ENCODE measurements around the gene TEX28. TPM values are rescaled to one million over a fixed set of nuclear protein-coding genes. Genes with fewer than 3 reads are reported as not detected.
"Not testable (repeated sequence)": the region's sequence is repeated elsewhere in the genome, so short reads cannot be mapped to it uniquely, and the experiment has no call there.

The TEX28 gene
- total RNA-seq, 3 donors from 2014 or later = not detected

GRCh38 chrX:154303476-154303875 is 8.6 kb upstream of the TEX28 start:
- Mint-ChIP-seq H3K27me3 (ENCODE audit: low read depth) (no peaks in the 10 kb centered on the region), H3K36me3 (ENCODE audit: insufficient read depth) (no peaks in the 10 kb centered on the region), H3K9me3 (no peaks in the 10 kb centered on the region), H3K4me1 (ENCODE audit: low read depth) (peaks cover 17% of the 10 kb centered on the region), H3K4me3 (no peak overlapping the region)
- DNase-seq (no peak), ATAC-seq (no peak)

- not testable (repeated sequence) for H3K36me3 Mint-ChIP-seq (ENCODE audit: insufficient read depth); H3K4me3 Mint-ChIP-seq; ATAC-seq; H3K9me3 Mint-ChIP-seq; H3K27me3 Mint-ChIP-seq (ENCODE audit: low read depth); DNase-seq
- peaks cover 12% of the 10 kb centered on the region for H3K4me1 Mint-ChIP-seq (ENCODE audit: low read depth)
Observed at GRCh38 chrX:154302998-154303397, 8.1 kb upstream of the TEX28 start.

- H3K4me1 Mint-ChIP-seq (ENCODE audit: low read depth) = peaks cover 5% of the 10 kb centered on the region
- no peaks in the 10 kb centered on the region for H3K9me3 Mint-ChIP-seq
- ATAC-seq = no peak
- H3K36me3 Mint-ChIP-seq (ENCODE audit: insufficient read depth) = no peaks in the 10 kb centered on the region
- DNase-seq = no peak
- H3K27me3 Mint-ChIP-seq (ENCODE audit: low read depth) = no peaks in the 10 kb centered on the region
- no peak overlapping the region for H3K4me3 Mint-ChIP-seq
Observed at GRCh38 chrX:154300816-154301215, 5.9 kb upstream of the TEX28 start.

GRCh38 chrX:154298312-154298711 is 3.4 kb upstream of the TEX28 start:
- no peak for ATAC-seq

GRCh38 chrX:154296731-154297130 is 1.8 kb upstream of the TEX28 start:
- Mint-ChIP-seq H3K4me1 (ENCODE audit: low read depth) (peaks cover 2% of the 10 kb centered on the region), H3K27me3 (ENCODE audit: low read depth) (no peaks in the 10 kb centered on the region), H3K4me3 (no peak overlapping the region), H3K9me3 (no peaks in the 10 kb centered on the region), H3K36me3 (ENCODE audit: insufficient read depth) (no peaks in the 10 kb centered on the region)
- DNase-seq (no peak), ATAC-seq (no peak)

More at GRCh38 chrX:154298312-154298711, 3.4 kb upstream of the TEX28 start:
- Mint-ChIP-seq H3K4me3 (no peak overlapping the region), H3K36me3 (ENCODE audit: insufficient read depth) (no peaks in the 10 kb centered on the region), H3K9me3 (no peaks in the 10 kb centered on the region), H3K4me1 (ENCODE audit: low read depth) (peaks cover 2% of the 10 kb centered on the region), H3K27me3 (ENCODE audit: low read depth) (no peaks in the 10 kb centered on the region)
- DNase-seq = no peak

GRCh38 chrX:154295664-154296310 is 863 bp upstream of the TEX28 start, which contains the start of gene TKTL1:
TSS of gene TKTL1 (plus strand) at chrX:154295795. CDS start at chrX:154295860, 65 bp downstream.
- Mint-ChIP-seq H3K4me1 (ENCODE audit: low read depth) (peaks cover 2% of the 10 kb centered on the region), H3K36me3 (ENCODE audit: insufficient read depth) (no peaks in the 10 kb centered on the region), H3K9me3 (no peaks in the 10 kb centered on the region), H3K27me3 (ENCODE audit: low read depth) (no peaks in the 10 kb centered on the region), H3K4me3 (no peak within 1 kb of the TSS)
- DNase-seq = no peak
- no peak for ATAC-seq

GRCh38 chrX:154286406-154286805 is 8.5 kb downstream of the TEX28 start:
- not testable (repeated sequence) for ATAC-seq; H3K4me1 Mint-ChIP-seq (ENCODE audit: low read depth); H3K27me3 Mint-ChIP-seq (ENCODE audit: low read depth); H3K4me3 Mint-ChIP-seq; H3K36me3 Mint-ChIP-seq (ENCODE audit: insufficient read depth); DNase-seq; H3K9me3 Mint-ChIP-seq

- not testable (repeated sequence) for H3K4me3 Mint-ChIP-seq; DNase-seq; H3K27me3 Mint-ChIP-seq (ENCODE audit: low read depth); H3K9me3 Mint-ChIP-seq; H3K36me3 Mint-ChIP-seq (ENCODE audit: insufficient read depth); H3K4me1 Mint-ChIP-seq (ENCODE audit: low read depth)
- peak; percentile 98 to 99 for ATAC-seq
Observed at GRCh38 chrX:154284489-154285338, 10.2 kb downstream of the TEX28 start.

- H3K27me3 Mint-ChIP-seq (ENCODE audit: low read depth); H3K4me1 Mint-ChIP-seq (ENCODE audit: low read depth); ATAC-seq; H3K4me3 Mint-ChIP-seq; H3K36me3 Mint-ChIP-seq (ENCODE audit: insufficient read depth); DNase-seq; H3K9me3 Mint-ChIP-seq: not testable (repeated sequence)
Observed at GRCh38 chrX:154269245-154269644, 25.7 kb downstream of the TEX28 start.

- H3K9me3 Mint-ChIP-seq; H3K36me3 Mint-ChIP-seq (ENCODE audit: insufficient read depth); ATAC-seq; H3K4me3 Mint-ChIP-seq; H3K27me3 Mint-ChIP-seq (ENCODE audit: low read depth); DNase-seq; H3K4me1 Mint-ChIP-seq (ENCODE audit: low read depth): not testable (repeated sequence)
Observed at GRCh38 chrX:154263072-154263471, 31.9 kb downstream of the TEX28 start.

GRCh38 chrX:154258711-154259110 is 36.2 kb downstream of the TEX28 start:
- H3K4me3 Mint-ChIP-seq; H3K4me1 Mint-ChIP-seq (ENCODE audit: low read depth); DNase-seq; ATAC-seq; H3K36me3 Mint-ChIP-seq (ENCODE audit: insufficient read depth); H3K27me3 Mint-ChIP-seq (ENCODE audit: low read depth); H3K9me3 Mint-ChIP-seq: not testable (repeated sequence)

GRCh38 chrX:154257282-154257681 is 37.6 kb downstream of the TEX28 start, which contains the start of gene OPN1MW3:
TSS of gene OPN1MW3 (plus strand) at chrX:154257582. CDS start at chrX:154257620, 38 bp downstream.
- not testable (repeated sequence) for H3K4me3 Mint-ChIP-seq; ATAC-seq; H3K9me3 Mint-ChIP-seq; H3K36me3 Mint-ChIP-seq (ENCODE audit: insufficient read depth); H3K4me1 Mint-ChIP-seq (ENCODE audit: low read depth); H3K27me3 Mint-ChIP-seq (ENCODE audit: low read depth); DNase-seq

GRCh38 chrX:154248076-154248475 is 46.8 kb downstream of the TEX28 start:
- H3K36me3 Mint-ChIP-seq (ENCODE audit: insufficient read depth); H3K27me3 Mint-ChIP-seq (ENCODE audit: low read depth); H3K4me3 Mint-ChIP-seq; H3K9me3 Mint-ChIP-seq; H3K4me1 Mint-ChIP-seq (ENCODE audit: low read depth); DNase-seq: not testable (repeated sequence)
- peak in 1 of 2 donors; percentile 8 for ATAC-seq

GRCh38 chrX:154247377-154248045 is 47.4 kb downstream of the TEX28 start:
- not testable (repeated sequence) for H3K4me3 Mint-ChIP-seq, DNase-seq

More at GRCh38 chrX:154247377-154248045, 47.4 kb downstream of the TEX28 start:
- ATAC-seq = peak; percentile 94 to 98
- H3K27me3 Mint-ChIP-seq (ENCODE audit: low read depth); H3K36me3 Mint-ChIP-seq (ENCODE audit: insufficient read depth); H3K9me3 Mint-ChIP-seq; H3K4me1 Mint-ChIP-seq (ENCODE audit: low read depth): not testable (repeated sequence)

All from activated T-cell treated with anti-CD3 and anti-CD28 coated beads, Interleukin-2, amount 50 U/mL, for 4 hours (primary cell).